DOHH2 (cell line): ENCODE data around the gene PDE8B.

Source experiments
- EZH2phosphoT487 ChIP-seq: fragments of 200-600 bp; sonication (generic); IDR thresholded peaks from 2 replicates; pipeline ENCODE4 v1.6.1; 2017; ENCODE audit warnings: borderline replicate concordance, mild to moderate bottlenecking, antibody characterized with exemption, low read length, moderate library complexity, mixed read lengths
- TF ChIP-seq, protein P1 (sequence below): fragments of 200-600 bp; sonication (generic); IDR thresholded peaks from one replicate; pipeline ENCODE4 v1.5.1; 2014; ENCODE audit warnings: antibody characterized with exemption, mild to moderate bottlenecking, low read depth, low read length; ENCODE audit not compliant: poor library complexity, severe bottlenecking

DNA sequence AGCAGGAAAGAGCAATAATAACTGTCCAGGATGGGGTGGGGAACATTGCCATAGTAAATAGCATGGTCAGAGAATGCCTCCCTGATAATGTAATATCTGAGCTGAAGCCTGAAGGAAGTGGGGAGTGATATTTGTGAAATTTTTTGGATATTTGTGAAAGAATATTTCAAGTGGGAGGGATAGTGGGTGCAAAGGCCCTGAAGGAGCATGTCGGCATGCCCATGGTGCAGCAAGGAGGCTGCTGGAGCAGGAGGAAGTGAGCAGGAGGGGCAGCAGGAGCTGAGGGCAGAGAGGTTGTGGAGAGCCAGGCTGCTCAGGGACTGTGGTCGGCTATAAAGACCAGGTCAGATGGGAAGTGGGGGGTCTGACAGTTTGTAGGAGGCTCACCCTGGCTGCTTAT lies 21.1 kb upstream of the PDE8B start:
- TF ChIP-seq, protein P1, sequence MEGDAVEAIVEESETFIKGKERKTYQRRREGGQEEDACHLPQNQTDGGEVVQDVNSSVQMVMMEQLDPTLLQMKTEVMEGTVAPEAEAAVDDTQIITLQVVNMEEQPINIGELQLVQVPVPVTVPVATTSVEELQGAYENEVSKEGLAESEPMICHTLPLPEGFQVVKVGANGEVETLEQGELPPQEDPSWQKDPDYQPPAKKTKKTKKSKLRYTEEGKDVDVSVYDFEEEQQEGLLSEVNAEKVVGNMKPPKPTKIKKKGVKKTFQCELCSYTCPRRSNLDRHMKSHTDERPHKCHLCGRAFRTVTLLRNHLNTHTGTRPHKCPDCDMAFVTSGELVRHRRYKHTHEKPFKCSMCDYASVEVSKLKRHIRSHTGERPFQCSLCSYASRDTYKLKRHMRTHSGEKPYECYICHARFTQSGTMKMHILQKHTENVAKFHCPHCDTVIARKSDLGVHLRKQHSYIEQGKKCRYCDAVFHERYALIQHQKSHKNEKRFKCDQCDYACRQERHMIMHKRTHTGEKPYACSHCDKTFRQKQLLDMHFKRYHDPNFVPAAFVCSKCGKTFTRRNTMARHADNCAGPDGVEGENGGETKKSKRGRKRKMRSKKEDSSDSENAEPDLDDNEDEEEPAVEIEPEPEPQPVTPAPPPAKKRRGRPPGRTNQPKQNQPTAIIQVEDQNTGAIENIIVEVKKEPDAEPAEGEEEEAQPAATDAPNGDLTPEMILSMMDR, result no peak
- no peak for TF ChIP-seq EZH2phosphoT487
